ENCODE measurements around the gene LCA5.

DNA sequence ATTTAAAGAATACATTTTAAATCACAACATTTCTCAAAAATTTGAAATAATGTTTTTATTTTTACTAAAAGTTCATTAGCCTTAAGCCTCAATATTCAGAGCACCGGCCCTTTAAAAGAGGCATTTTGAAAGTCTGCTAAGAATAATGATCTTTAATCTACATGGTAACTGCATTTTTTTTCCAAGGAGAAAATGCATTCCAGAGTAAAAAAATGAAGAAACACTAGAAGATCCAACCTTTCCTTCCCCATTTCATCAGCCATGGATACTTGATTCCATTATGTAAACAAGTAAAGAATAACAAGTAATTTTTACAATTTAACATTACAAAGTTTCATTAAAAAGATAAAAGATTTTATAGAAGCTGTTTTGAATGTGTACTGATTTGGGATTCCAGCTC, 21.8 kb downstream of the LCA5 start:
- TF ChIP-seq, protein P1, sequence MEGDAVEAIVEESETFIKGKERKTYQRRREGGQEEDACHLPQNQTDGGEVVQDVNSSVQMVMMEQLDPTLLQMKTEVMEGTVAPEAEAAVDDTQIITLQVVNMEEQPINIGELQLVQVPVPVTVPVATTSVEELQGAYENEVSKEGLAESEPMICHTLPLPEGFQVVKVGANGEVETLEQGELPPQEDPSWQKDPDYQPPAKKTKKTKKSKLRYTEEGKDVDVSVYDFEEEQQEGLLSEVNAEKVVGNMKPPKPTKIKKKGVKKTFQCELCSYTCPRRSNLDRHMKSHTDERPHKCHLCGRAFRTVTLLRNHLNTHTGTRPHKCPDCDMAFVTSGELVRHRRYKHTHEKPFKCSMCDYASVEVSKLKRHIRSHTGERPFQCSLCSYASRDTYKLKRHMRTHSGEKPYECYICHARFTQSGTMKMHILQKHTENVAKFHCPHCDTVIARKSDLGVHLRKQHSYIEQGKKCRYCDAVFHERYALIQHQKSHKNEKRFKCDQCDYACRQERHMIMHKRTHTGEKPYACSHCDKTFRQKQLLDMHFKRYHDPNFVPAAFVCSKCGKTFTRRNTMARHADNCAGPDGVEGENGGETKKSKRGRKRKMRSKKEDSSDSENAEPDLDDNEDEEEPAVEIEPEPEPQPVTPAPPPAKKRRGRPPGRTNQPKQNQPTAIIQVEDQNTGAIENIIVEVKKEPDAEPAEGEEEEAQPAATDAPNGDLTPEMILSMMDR (IDR thresholded peaks at IDR 0.05; ENCODE audit: low read depth, low read length), result no peak
- TF ChIP-seq EZH2phosphoT487 (IDR thresholded peaks at IDR 0.05; ENCODE audit: low read depth), result no peak
